HG03095 (cell line): Measurements from ENCODE around the gene SLC9B2.
A peak's percentile ranks its signal among the peaks of the same experiment; 100 is the strongest.

Experiments used
- ATAC-seq: cut with Tn5 transposase; IDR thresholded peaks from one replicate; pipeline ENCODE4 v1.9.1; 2021; ENCODE audit warnings: moderate library complexity; ENCODE audit not compliant: unreplicated experiment

The SLC9B2 gene

GRCh38 chr4:103076747-103077347, at the start of gene SLC9B2:
Gene SLC9B2, minus strand, starts transcription at chr4:103076761. Its CDS starts 9,211 bp downstream, at chr4:103067550.
- ATAC-seq: peak; percentile 51

GRCh38 chr4:103126126-103126525, 49.6 kb upstream of the SLC9B2 start:
- ATAC-seq: no peak

GRCh38 chr4:103123114-103123513, 46.6 kb upstream of the SLC9B2 start:
- ATAC-seq: no peak

- ATAC-seq: no peak
Measured at GRCh38 chr4:103118166-103118565, 41.6 kb upstream of the SLC9B2 start.

- ATAC-seq: no peak
Measured at GRCh38 chr4:103111598-103111997, 35.0 kb upstream of the SLC9B2 start.

GRCh38 chr4:103108542-103108941, 32.0 kb upstream of the SLC9B2 start:
- ATAC-seq: no peak

- no peak for ATAC-seq
Measured at GRCh38 chr4:103105558-103106356, 29.2 kb upstream of the SLC9B2 start.

- ATAC-seq: no peak
Measured at GRCh38 chr4:103104886-103105285, 28.3 kb upstream of the SLC9B2 start.

- no peak for ATAC-seq
Measured at GRCh38 chr4:103100691-103101090, 24.1 kb upstream of the SLC9B2 start.

GRCh38 chr4:103099691-103100392, 23.3 kb upstream of the SLC9B2 start, which contains the start of gene BDH2:
Gene BDH2, minus strand, starts transcription at chr4:103099834. Its CDS starts 3,580 bp downstream, at chr4:103096254.
- peak; percentile 95 for ATAC-seq

GRCh38 chr4:103098756-103099440, 22.3 kb upstream of the SLC9B2 start:
- no peak for ATAC-seq

GRCh38 chr4:103098341-103098740, 21.8 kb upstream of the SLC9B2 start:
- ATAC-seq: no peak

GRCh38 chr4:103097112-103097511, 20.6 kb upstream of the SLC9B2 start:
- no peak for ATAC-seq

GRCh38 chr4:103095080-103095479, 18.5 kb upstream of the SLC9B2 start:
- no peak for ATAC-seq

GRCh38 chr4:103092245-103092644, 15.7 kb upstream of the SLC9B2 start:
- ATAC-seq: no peak

GRCh38 chr4:103091601-103092223, 15.2 kb upstream of the SLC9B2 start:
- ATAC-seq: peak; percentile 69

- no peak for ATAC-seq
Measured at GRCh38 chr4:103089481-103089880, 12.9 kb upstream of the SLC9B2 start.

GRCh38 chr4:103086551-103086950, 10.0 kb upstream of the SLC9B2 start:
- no peak for ATAC-seq

GRCh38 chr4:103085555-103086196, 9.1 kb upstream of the SLC9B2 start:
- no peak for ATAC-seq

- ATAC-seq: no peak
Measured at GRCh38 chr4:103079621-103080020, 3.1 kb upstream of the SLC9B2 start.
